Erythroblast (primary cell): ENCODE data around the gene MKS1.

ENCODE experiments used
- DNase-seq, 2 experiments: peaks; one replicate each; lab custom pipeline; 2025; lab: John Stamatoyannopoulos, UW
- GATA1 ChIP-seq: IDR thresholded peaks from 2 replicates; pipeline ENCODE4 v1.6.1; 2011; ENCODE audit warnings: low read depth, mild to moderate bottlenecking, control low read depth, low read length, moderate library complexity
- POLR2A ChIP-seq: IDR thresholded peaks from 2 replicates; pipeline ENCODE4 v1.6.1; 2011; ENCODE audit warnings: mild to moderate bottlenecking, low read length

Gene MKS1

GRCh38 chr17:58202859-58203258 is 16.2 kb downstream of the MKS1 start:
- no peak for TF ChIP-seq GATA1
- TF ChIP-seq POLR2A: no peak
- DNase-seq: no peak

GRCh38 chr17:58200024-58200633 is 18.9 kb downstream of the MKS1 start:
- peak; percentile 60 to 68 for DNase-seq

DNA sequence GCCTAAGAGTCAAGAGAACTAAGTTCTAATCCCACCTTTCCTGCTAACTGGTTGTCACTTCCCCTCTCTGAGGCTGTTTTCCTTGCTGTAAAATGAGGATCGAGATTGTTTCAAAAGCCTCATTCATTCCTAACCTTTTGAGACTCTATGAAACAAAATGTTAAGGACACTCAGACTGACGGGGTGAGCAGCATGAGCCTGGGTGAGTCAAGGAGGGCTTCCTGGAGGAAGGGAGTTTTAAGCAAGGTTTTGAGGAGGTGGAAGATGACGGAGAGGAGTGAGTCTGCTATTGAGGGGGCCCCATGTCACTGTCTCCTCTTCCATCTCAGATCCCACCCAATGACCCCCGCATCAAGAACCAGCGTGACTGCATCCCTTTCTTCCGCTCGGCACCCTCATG is 22.4 kb downstream of the MKS1 start:
- DNase-seq: no peak
- TF ChIP-seq POLR2A: no peak
- no peak for TF ChIP-seq GATA1

More at GRCh38 chr17:58200024-58200633, 18.9 kb downstream of the MKS1 start:
- TF ChIP-seq GATA1: no peak
- no peak for TF ChIP-seq POLR2A

DNA sequence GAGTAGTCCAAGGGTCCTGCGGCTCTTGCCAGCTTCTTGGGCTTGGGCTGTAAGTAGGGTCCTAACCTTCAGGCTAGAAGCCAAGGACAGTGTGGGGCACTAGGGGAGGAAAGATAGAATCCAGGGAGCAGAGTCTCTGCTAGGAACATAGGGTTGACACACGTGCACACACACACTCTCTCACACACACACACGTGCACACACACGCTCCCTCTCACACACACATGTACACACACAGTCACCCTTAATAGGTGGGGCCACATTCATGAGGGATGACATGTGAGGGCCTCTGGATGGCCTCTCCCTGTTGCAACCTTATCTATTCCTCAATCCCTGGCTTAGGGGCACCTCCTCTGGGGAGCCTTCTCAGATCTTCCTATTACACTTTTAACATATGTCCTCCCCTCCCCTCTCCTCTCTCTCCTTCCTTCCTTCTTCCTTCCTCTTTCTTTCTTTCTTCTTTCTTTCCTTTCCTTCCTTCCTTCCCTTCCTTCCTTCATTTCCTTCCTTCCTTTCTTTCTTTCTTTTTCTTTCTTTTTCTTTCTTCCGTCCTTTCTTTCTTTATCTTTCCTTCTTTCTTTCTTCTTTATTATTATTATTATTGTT is 23.4 kb downstream of the MKS1 start:
- peak; percentile 78 to 80 for DNase-seq
- TF ChIP-seq POLR2A: no peak
- no peak for TF ChIP-seq GATA1

- DNase-seq: peak; percentile 9 to 24
- TF ChIP-seq GATA1 (no peak), POLR2A (no peak)
Observed at GRCh38 chr17:58193641-58194255, 25.3 kb downstream of the MKS1 start.

- TF ChIP-seq POLR2A: no peak
- no peak for TF ChIP-seq GATA1
- DNase-seq: no peak
Observed at GRCh38 chr17:58192612-58193011, 26.4 kb downstream of the MKS1 start, which contains the start of gene EPX. EPX (plus strand) TSS chr17:58192726; CDS start chr17:58192847, 121 bp downstream.

DNA sequence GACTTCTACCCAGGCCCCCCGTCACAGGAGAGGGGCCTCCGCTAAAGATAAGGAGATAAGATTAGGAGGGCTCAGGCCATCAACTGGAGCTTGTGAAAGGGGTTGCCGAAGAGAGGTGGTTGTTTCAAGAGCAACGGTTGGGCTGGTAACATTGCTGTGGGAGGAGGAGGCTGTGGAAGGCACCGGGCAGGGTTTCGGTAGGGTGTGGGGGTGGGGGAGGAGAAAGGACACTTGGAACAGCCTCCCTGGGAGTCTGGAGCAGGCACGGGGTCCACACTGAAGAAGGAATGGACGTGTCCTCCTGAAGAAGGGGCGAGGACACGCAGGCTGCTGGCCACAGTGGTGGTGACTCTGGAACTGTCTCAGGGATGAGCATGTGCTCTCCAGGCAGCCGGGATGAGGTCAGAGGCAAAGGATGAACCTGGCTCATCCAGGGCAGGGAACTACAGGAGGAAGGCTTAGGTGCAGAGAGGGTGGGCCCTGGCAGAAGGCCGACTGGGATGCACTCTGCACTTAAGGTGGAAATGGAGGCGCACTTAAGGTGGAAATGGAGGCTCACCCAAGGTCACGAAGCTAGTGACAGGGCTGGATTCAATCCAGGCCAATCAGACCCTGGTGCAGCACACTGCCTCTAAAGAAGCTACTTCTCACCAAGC is 27.7 kb downstream of the MKS1 start:
- TF ChIP-seq POLR2A (no peak), GATA1 (no peak)
- peak; percentile 23 to 25 for DNase-seq

GRCh38 chr17:58189436-58190146 is 29.5 kb downstream of the MKS1 start:
- TF ChIP-seq POLR2A: no peak
- no peak for TF ChIP-seq GATA1
- DNase-seq: peak; percentile 52 to 53

DNA sequence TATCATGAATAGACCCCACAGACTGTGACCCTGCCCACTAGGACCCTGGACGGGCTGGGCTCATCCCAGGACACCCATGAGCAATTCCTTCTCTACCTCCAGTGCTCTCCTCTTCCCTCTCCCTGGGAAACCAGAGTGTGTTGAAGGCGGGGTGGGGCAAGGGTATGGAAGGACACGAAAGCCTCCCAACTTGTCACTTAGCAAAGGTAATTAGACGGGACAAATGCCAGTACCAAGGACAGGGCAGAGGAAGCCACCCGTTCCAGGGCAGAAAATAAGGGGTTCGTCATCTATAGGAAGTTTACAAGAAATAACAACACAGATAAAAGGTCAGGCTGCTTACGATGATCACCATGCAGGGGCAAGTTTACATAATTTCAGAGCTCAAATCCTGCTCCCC is 31.4 kb downstream of the MKS1 start:
- DNase-seq: no peak
- TF ChIP-seq GATA1 (no peak), POLR2A (no peak)

DNA sequence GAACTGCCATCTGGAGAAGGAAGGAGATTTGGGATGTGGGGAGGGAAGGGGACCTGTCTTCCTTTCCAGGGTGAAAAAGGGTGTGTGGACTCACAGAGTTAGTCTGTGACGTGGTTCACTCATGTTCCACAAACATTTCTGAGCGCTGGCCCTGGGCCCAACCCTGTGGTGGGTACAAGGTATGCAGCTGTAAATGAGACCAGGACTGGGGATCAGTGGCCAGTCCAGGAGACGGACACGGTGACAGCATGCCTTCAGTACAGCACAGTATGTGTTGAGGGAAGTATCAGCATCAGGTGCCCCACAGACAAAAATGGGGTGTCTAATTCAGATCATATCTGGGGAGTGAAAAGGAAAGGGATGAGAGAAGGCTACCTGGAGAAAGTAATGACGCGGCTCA is 32.0 kb downstream of the MKS1 start:
- TF ChIP-seq GATA1 (no peak), POLR2A (no peak)
- no peak for DNase-seq

DNA sequence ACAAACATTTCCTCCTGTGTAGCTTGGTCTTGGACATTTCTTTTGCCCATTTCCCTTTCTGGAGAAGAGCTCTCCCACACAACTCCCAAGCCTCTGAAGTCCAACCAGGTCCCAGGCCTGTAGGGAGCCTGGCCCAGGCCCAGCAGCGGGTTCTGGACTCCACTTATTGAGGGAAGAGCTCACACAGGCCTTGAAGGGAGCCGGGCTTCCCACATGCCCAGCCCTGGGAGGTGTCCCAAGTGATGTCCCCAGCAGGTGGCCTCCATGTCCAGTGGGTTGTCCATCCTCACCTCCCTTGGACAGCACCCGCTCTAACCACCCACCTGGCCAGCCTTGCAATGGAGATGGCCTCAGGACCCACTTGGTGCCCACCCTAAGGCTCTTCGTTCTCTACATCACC is 32.5 kb downstream of the MKS1 start:
- TF ChIP-seq GATA1 (no peak), POLR2A (no peak)
- no peak for DNase-seq

DNA sequence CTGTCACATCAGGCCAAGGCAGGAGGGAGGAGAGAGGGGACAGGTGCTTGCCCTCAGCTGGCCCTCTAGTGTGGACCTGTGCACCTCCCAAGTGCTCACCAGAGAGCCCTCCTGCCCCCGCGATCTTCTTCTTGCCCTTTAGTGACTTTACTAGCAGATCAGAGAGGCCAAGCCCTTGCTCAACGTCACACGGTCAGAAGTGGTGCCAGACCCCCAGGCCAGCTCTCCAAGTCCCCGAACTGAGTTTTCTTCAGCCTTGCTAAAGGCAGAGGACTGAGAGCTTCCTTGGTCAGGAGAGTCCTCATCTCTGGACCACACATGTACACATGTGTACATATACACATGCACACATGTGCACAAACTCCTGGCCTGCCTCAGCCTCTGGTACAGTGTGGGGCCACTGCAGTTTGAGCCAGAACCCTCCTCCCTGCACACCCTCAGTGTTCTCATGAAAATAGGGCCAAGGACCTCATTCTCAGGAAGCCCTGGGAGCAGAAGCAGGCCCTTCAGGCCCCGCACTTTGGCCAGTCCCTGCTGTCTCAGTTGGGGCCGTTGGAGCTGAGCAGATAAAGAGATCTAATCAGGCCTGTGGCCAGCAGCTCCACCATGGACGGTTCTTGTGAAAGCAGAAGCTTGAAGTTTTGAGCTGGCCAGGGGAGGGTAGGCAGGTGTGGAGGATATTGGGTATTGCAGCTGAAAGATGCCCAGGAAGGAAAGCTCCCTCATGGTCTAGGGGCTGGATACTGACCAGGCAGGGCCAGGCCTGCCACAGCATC is 33.9 kb downstream of the MKS1 start:
- peak; percentile 42 to 68 for DNase-seq
- TF ChIP-seq GATA1: peak; percentile 40
- TF ChIP-seq POLR2A: no peak

DNA sequence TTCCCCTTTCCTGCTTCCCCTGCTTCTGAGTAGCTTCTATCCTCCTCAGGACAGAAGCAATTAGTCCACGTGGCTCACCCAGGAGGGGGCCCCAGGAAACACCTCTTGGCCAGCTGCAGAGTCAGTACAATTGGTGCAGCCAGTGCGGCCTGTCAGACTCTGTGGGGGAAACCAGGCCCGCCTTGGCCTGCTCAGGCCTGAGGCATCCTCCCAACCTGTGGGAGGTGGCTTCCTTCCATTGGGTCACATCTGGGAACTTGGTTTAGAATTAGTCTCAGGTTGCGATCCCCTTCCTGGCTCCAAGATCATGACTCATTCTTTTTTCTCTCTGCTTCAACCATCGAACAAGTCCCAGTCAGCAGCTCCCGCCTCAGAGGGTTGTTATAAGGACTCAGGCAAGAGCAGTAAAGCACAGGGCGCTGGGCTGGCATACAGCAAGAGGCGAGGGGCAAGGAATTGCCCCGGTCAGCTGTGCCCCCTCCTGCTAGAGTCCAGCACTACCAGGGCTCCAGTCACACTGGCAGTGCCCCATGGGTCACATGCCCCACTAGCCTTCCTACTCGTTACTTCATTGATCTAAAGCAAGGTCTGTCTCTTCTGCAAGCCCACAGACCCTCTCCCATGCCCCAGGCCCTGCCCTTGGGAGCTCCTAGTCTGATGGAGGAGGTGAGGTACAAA is 34.6 kb downstream of the MKS1 start:
- TF ChIP-seq POLR2A: no peak
- no peak for TF ChIP-seq GATA1
- DNase-seq: no peak
